WI38 (cell line): ENCODE measurements around the gene COL5A3.

Source experiments
- H3K4me3 ChIP-seq: 2 replicates; pipeline ENCODE4 v1.5.1; 2011; ENCODE audit warnings: low read depth, mild to moderate bottlenecking, control low read depth, low read length
- TF ChIP-seq, protein P1 (sequence below): IDR thresholded peaks from 2 replicates; pipeline ENCODE4 v1.5.1; 2012; ENCODE audit warnings: low read depth, mild to moderate bottlenecking, control low read depth, low read length

COL5A3 gene

DNA sequence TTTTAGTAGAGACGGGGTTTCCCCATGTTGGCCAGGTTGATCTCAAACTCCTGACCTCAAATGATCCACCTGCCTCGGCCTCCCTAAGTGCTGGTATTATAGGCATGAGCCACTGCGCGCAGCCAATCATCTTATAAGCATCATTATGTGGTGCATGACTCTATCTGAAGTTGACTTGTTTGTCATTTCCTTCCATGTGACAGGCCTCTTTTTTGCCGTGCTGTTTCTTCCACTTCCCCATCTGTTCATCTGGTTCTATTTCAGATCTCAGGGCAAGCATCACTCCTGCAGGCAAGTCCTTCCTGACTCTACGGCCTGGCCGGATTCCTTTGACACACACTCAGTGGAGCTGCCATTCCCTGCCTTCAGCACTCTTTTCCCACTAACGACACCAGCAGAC lies 15.2 kb downstream of the COL5A3 start:
- TF ChIP-seq, protein P1, sequence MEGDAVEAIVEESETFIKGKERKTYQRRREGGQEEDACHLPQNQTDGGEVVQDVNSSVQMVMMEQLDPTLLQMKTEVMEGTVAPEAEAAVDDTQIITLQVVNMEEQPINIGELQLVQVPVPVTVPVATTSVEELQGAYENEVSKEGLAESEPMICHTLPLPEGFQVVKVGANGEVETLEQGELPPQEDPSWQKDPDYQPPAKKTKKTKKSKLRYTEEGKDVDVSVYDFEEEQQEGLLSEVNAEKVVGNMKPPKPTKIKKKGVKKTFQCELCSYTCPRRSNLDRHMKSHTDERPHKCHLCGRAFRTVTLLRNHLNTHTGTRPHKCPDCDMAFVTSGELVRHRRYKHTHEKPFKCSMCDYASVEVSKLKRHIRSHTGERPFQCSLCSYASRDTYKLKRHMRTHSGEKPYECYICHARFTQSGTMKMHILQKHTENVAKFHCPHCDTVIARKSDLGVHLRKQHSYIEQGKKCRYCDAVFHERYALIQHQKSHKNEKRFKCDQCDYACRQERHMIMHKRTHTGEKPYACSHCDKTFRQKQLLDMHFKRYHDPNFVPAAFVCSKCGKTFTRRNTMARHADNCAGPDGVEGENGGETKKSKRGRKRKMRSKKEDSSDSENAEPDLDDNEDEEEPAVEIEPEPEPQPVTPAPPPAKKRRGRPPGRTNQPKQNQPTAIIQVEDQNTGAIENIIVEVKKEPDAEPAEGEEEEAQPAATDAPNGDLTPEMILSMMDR = no peak
- H3K4me3 ChIP-seq = no peak overlapping the region

GRCh38 chr19:9991425-9992191 lies 18.7 kb downstream of the COL5A3 start:
- TF ChIP-seq, protein P1 = no peak

GRCh38 chr19:9989504-9989903 lies 20.8 kb downstream of the COL5A3 start:
- TF ChIP-seq, protein P1 = no peak
- H3K4me3 ChIP-seq = no peak overlapping the region

More at GRCh38 chr19:9991425-9992191, 18.7 kb downstream of the COL5A3 start:
- no peak overlapping the region for H3K4me3 ChIP-seq

DNA sequence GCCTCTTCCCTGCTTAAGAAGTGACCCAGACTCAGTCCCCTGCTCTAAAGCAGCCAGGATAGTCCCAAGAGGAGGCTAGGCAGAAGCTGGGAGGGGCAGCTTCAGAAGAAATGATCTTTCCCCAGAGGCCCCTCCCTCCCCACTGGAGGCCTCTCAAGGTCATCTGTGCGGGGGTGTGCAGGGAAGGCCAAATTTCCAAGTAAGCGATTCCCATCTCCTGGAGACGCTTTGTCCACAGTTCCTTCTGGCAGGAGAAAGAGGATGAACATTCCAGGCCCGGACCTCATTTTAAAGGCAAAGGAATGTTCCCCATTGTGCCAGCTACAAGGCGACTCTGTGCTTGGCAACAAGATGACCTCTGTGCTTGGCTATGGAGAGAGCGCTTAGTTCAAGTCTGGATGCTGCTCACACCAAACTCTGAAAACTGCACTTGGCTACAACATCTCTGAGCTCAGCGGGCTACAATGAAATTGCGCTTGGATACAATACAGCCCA lies 23.5 kb downstream of the COL5A3 start:
- no peak overlapping the region for H3K4me3 ChIP-seq
- TF ChIP-seq, protein P1 = no peak

DNA sequence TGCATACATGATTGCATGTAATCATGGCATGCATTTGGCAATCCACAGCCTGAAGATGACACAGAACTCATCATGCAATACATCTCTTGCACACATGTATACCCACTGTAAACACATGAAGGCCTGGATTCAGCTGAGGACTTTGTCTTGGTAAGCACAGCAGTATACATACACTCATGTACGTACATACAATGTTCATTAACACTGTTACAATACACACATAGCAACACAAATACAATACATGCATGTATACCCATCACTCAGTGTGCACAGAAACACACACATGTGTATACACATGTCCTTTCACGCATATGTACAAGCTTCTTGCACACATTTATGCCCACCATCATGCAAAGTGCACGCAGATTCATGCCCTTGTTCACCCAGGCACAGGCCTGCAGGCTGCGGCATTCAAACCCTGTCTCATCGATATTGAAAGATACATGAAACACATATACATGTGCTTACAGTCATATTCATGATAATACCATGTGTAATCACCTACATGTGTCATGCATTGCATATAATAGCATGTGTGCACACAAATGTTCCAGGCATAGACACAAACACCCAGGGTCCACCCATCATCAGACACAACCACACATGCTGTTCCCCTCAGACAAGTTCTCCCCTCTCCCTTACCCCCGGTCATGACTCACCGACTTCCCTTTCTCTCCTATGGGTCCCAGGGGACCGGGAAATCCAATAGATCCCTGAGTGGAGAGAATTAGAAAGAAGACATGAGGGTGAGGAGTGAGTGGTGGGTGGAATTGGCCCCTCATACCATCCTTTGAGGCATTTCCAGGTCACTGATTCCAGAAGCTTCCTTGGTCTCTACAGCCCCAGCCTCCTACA lies 28.7 kb downstream of the COL5A3 start:
- TF ChIP-seq, protein P1 = no peak

DNA sequence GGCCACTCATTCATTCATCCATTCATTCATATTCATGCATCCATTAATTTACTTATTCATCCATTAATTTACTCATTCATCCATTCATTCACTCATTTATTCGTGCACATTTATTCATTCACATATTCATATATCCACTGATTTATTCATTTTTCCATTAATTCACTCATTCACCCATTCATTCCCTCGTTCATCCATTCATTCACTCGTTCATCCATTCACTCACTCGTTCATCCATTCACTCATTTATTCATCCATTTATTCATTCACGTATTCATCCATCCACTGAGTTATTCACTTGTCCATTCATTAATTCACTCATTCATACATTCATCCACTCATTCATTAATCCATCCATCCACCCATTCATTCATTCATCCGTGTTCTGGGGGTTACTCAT lies 38.2 kb downstream of the COL5A3 start:
- no peak overlapping the region for H3K4me3 ChIP-seq
- TF ChIP-seq, protein P1 = no peak

More for the DNA sequence above, 28.7 kb downstream of the COL5A3 start:
- no peak overlapping the region for H3K4me3 ChIP-seq
